GM18951 (cell line): ENCODE data around the gene TIMM22.

ENCODE experiments used
- POLR2A ChIP-seq: IDR thresholded peaks from 4 replicates; pipeline ENCODE4 v1.6.1; 2011; ENCODE audit warnings: mild to moderate bottlenecking; ENCODE audit not compliant: insufficient read length, insufficient read depth; ENCODE audit errors: extremely low read depth
- in situ Hi-C: fragments of 300-500 bp; cut with MboI; formaldehyde crosslinking; loops from one replicate; pipeline ENCODE4 v1.12.0; 2022; ENCODE audit warnings: low sequenced_read_pairs, mixed read lengths, inconsistent platforms; ENCODE audit not compliant: unreplicated experiment

TIMM22 gene

DNA sequence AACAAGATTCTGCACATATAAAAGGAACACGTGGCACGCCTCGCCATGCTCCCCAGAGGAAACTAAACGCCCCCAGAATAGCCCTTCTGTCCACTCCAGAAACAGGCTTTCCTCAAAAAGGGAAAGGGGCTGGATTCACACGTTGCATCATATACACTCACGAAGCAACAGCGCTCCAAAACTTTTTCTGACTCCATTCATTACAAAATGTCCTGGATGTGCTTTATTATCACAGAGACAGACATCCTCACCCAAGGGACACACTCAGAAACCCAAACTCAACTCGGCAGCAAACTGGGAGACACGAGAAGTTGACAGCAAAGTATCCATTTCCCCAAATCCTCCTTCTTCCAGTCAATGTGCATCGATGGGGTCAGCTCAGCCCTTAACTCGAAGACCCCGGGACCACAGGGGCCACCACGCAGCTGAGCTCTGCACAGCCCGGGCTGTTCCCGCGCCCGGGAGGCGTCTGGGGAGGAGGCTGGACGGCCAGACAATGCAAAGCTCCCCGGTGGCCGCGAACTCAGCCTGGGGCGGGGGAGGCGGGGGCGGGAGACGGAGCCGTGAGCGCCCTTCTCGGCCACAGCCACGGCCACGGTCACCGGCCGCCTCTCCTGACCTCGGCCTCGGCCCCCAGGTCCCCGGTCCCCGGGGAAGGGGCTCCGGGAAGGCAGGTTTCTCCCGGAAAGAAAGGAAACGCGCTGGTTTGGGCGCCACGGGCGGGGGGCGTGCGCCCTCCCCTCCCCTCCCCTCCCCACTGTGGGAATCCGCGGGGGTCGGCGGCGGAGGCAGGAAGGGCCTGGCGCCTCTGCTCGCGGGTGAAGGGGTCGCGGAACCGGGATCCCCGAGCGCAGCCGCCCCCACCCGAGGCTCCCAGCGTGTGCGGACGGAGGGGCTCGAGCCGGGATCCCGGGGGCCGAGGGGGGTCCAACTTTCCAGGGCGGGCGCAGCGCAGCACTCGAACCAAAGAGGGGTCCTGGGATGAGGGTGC lies 18.5 kb upstream of the TIMM22 start:
- in situ Hi-C loops, result loop anchor here (25.0 kb wide), 1 partner anchor 441 kb away; no protein-coding TSS in a partner anchor
- no peak for TF ChIP-seq POLR2A

DNA sequence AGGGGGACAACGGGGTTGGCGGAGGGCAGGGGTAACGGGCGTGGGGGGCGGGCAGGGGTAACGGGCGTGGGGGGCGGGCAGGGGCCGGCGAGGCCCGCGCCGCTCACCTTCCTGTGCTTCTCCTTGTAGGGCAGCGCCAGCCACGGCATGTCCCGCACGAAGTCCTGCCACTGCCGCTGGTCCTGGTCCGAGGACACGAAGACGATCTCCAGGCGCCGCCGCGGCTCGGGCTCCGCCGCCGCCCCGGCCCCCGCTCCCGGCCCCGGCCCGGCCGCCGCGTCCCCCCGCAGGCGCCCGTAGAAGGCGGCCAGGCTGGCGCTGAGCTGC lies 17.8 kb upstream of the TIMM22 start:
- in situ Hi-C loops, result loop anchor here (25.0 kb wide), 1 partner anchor 442 kb away; no protein-coding TSS in a partner anchor
- TF ChIP-seq POLR2A, result no peak

DNA sequence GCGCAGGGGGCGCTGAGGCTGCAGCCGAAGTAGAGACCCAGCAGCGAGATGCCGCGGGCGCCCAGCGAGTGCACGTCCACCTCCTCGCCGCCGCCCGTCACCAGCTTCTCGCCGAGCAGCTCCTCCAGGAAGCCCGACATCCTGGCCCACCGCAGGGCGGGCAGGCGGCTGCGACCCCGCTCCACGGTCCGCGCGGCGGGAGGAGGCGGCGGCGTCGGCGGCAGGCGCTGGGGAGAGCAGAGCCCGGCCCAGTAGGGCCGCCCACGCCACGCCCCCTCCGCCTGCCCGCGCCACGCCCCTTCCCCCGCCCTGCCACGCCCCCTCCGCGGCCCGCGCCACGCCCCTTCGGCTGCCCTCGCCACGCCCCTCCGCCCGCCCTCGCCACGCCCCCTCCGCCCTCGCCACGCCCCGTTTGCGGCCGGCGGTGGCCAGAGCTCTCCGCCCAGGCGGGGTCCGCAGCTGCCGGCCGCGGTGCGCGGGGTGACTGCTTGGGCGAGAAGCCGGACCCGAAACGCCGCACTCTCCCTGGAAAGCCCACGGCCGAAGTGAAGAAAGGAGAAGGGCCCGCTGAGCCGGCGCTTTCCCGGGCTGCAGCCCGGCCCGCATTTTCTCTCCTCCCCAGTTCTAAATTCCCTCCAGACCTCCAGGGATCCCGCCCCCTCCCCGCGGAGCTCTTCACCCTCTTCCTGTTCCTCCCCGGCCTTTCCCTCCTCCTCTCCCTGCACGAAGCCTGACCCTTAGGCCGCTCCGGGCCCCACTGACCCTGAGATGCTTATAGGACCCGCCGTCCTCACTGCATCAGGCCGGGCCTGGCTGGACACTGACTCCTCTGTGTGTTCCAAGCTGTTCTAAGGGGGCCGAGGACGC lies 17.2 kb upstream of the TIMM22 start, which contains the start of gene NXN:
TSS of gene NXN (minus strand) at position 238 of the 867 bp plus-strand sequence.
- in situ Hi-C loops, result loop anchor here (25.0 kb wide), 1 partner anchor 442 kb away; no protein-coding TSS in a partner anchor
- TF ChIP-seq POLR2A, result no peak

DNA sequence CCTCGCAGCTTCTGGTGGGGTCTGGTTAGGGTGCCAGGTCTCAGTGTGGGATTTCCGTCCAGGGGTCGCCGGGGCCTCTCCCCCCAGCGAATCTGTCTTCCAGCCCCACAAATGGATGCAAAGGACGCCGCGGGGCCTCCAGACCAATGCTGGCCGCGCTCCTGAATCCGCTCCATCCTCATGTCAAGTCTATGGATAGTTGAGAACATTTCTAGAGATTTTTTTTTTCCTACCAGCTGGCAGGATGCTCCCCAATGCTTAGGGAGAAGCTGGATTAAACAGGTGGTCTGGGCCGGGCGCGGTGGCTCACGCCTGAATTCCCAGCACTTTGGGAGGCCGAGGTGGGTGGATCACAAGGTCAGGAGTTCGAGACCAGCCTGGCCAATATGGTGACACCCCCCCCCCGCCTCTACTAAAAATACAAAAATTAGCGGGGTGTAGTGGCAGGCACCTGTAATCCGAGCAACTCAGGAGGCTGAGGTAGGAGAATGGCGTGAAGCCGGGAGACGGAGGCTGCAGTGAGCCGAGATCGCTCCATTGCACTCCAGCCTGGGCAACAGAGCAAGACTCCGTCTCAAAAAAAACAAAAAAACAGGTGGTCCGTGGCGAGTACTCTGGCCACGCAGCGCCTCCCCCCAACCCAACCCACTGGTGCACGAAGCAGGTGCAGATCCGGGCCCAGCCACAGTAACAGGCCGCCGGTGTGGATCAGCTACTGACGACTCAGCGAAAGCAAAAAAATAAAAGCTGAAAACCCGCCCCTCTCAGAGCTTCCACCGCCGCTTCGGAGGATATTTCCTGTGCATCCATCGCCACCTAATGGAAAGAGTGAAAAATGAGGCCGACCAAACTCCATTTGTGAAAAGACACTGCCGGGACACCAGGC lies 16.3 kb upstream of the TIMM22 start:
- TF ChIP-seq POLR2A, result no peak
- in situ Hi-C loops, result loop anchor here (25.0 kb wide), 1 partner anchor 443 kb away; no protein-coding TSS in a partner anchor

DNA sequence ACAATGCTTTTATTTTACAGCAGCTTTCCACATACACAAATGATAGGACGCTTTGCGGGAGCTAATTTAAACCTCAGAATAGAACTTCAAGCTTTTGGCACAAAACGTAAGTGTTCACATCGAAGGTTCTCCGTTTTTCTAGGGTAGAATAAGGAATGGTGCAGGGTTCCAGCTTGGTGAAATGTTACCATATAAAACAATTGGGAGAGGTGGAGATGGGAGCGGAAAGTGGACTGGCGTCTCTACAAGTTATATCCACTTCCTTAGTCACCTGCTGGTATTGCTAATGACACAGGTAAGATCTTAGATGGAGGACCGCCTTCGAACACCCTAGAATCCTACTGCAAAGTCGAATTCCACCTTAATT lies 15.7 kb upstream of the TIMM22 start:
- TF ChIP-seq POLR2A, result no peak
- in situ Hi-C loops, result loop anchor here (25.0 kb wide), 1 partner anchor 444 kb away; no protein-coding TSS in a partner anchor

DNA sequence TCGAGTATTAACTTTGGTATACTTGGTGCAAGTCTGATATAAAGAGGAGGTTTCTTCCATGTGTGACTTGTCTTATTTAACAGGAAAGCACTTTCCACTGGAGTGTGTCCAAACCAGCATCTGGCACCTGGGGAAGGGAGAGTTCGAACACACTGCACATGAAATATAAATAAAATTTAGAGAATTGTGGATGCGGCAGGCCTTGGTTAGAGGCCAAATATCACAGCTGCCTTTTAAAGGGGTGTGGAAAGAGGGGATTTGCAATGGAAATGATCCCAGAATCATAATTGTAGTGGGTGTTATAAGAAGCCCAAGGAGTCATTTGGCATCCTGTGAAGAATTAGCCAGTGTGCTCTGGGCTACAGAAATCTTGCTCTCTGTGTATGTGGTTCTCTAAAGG lies 13.0 kb upstream of the TIMM22 start:
- in situ Hi-C loops, result loop anchor here (25.0 kb wide), 1 partner anchor 447 kb away; no protein-coding TSS in a partner anchor
- no peak for TF ChIP-seq POLR2A

DNA sequence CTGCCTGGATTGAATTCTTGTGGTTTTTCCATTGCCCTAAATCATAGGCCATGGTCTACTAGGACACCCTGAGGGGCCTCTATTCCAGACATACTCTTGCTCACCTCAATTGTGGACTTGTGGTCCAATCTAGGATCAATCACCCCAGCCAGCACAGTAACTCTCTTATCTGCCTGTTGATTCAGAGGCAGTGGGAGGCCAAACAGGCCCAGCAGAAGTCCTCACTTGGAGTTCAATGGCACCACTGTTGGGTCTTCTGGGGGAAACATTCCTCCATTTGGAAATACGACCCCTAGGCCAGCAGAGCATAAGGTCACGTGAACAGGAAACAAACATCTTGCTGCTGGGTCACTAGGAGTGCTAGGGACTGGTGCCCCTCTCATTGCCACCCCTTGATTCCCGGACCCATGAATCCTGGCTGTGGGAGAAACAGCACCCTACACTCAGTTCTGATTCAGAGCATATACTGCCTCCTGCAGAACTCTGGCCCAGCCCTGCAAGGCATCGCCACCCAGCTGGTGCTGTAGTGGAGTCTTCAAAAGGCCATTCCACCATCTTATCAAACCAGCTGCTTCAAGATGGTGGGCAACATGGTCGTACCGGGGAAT lies 10.5 kb upstream of the TIMM22 start:
- in situ Hi-C loops, result loop anchor here (5.0 to 25.0 kb wide), 2 partner anchors 199 to 449 kb away; no protein-coding TSS in a partner anchor
- TF ChIP-seq POLR2A, result no peak

DNA sequence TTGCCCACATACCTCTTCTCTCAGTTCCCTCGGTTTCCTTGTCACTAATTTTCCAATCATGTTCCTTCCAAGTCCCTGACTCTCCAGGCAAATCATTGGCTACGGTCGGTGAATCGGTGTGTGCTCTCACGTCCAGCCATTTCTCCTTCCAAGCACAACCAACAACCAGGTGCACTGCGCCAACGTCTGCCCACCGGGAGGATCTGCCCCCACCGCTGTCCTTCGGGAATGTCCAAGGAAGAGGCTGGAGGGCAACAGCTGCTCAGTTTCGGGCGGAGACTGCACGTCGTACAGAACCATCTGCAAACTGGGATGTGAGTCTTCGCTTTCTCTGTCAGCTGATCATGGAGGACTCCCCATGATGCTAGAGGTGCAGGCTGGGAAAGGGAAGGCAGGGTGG lies 9.0 kb upstream of the TIMM22 start:
- in situ Hi-C loops, result loop anchor here (5.0 to 25.0 kb wide), 2 partner anchors 201 to 451 kb away; no protein-coding TSS in a partner anchor
- no peak for TF ChIP-seq POLR2A

DNA sequence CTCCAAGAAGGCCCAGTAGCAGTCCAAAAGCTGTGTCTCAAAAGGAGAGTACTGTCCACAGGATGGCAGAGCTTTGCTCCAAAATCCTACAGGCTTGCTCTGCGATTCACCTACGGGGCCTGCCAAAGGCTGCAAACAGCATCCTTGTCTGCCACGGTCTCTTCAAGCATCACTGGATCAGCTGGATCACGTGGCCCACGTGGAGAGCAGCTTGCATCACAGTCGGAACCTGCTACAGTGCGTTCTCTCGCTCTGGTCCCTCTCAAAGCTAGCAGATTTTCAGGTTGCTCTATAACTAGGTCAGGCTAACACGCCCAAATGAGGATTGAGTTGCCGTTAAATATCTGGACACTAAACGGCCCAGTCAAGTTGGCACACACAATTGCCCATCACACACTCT lies 8.4 kb upstream of the TIMM22 start:
- TF ChIP-seq POLR2A, result no peak
- in situ Hi-C loops, result loop anchor here (5.0 to 25.0 kb wide), 2 partner anchors 201 to 451 kb away; no protein-coding TSS in a partner anchor

DNA sequence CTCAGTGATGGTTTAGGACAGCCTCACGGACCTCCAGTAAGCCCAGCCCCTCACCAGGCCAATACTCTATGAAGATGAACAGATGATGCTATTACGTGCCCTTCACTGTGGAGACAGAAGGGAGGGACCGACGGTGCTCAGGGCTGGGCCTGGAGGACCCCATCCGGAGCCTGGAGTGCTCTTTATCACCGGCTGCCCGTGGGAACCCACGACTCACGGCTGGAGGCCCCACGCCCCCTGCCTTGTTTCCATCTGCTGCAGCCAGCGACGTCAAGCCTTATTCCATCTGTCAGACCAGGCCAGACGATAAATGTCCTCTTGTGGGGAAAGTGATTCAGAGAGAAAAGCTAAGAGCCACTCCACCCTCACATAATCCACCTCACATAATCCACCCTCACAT lies 4.0 kb upstream of the TIMM22 start:
- in situ Hi-C loops, result loop anchor here (25.0 kb wide), 1 partner anchor 456 kb away; no protein-coding TSS in a partner anchor
- TF ChIP-seq POLR2A, result no peak

DNA sequence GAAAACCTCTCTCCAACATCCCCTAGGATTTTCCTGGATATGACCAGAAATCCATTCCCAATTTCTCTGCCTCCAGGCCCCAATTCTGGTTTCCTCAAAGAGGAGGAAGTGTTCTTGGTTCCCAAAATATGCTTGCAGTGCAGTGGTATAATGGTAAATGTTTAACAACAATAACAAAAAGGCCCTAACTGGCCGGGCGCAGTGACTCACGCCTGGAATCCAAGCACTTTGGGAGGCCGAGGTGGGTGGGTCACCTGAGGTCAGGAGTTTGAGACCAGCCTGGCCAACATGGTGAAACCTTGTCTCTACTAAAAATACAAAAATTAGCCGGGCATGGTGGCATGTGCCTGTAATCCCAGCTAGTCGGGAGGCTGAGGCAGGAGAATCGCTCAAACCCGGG lies 1.6 kb upstream of the TIMM22 start:
- in situ Hi-C loops, result loop anchor here (25.0 kb wide), 1 partner anchor 458 kb away; no protein-coding TSS in a partner anchor

DNA sequence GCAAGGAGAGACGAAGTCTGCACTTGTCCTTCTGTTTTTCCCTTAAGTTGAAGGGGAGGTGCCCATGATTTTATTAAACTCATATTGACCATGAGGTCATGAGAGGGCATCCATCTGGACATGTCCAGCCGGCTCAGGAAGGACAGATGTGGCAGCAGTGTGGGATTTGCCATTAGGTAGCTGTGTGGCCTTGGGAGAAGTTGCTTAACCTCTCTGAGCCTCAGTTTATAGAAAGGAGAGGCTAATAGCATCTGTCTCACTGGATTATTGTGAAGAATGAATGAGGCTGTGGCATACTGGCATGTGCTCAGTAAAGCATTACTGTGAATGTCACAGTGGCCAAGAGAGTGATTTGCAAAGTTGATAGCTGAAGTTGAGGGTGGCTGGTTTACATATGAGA lies 1.2 kb downstream of the TIMM22 start:
- in situ Hi-C loops, result loop anchor here (25.0 kb wide), 1 partner anchor 461 kb away; no protein-coding TSS in a partner anchor
- TF ChIP-seq POLR2A, result no peak
